Measurements from ENCODE around the gene PBX3.

DNA sequence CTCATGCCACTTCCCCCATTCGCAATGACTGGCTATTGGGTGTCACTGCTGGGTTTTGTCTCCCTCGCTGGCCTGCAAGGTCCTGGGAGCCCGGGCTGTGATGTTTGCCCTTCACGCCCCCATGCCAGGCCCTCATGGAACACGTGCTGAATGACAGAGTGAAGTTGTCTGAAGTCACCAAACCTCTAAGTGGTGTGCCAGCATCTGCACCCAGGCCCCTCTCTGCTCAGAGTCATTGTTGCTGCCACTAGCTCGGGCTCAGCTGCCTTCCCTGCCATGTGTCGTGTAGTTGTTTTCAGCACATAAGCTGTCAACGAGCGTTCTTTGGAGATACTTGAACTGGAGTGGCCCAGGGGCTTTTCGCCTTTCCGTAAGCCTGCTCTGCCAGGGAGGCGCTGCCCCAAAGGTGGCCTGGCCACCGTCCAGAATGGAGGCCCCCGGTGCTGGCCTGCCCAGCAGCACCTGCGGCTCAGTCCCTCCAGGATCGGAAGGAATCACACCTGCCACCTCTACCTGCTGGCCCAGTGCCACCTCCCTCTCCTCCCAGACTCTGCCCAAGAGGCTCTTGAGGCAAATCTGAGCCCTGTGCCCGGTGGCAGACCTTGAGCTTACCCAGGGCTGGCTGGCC, 250.1 kb downstream of the PBX3 start:
- TF ChIP-seq TAF1 (CRISPR knock-in tag; IDR thresholded peaks at IDR 0.05) = no peak
- no peak for TF ChIP-seq CREB1 (IDR thresholded peaks at IDR 0.05)
- no peak for TF ChIP-seq CREB1 (CRISPR knock-in tag; IDR thresholded peaks at IDR 0.05)
- TF ChIP-seq, protein P1, sequence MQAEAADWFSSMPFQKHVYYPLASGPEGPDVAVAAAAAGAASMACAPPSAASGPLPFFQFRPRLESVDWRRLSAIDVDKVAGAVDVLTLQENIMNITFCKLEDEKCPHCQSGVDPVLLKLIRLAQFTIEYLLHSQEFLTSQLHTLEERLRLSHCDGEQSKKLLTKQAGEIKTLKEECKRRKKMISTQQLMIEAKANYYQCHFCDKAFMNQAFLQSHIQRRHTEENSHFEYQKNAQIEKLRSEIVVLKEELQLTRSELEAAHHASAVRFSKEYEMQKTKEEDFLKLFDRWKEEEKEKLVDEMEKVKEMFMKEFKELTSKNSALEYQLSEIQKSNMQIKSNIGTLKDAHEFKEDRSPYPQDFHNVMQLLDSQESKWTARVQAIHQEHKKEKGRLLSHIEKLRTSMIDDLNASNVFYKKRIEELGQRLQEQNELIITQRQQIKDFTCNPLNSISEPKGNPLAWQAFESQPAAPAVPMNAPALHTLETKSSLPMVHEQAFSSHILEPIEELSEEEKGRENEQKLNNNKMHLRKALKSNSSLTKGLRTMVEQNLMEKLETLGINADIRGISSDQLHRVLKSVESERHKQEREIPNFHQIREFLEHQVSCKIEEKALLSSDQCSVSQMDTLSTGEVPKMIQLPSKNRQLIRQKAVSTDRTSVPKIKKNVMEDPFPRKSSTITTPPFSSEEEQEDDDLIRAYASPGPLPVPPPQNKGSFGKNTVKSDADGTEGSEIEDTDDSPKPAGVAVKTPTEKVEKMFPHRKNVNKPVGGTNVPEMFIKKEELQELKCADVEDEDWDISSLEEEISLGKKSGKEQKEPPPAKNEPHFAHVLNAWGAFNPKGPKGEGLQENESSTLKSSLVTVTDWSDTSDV (CRISPR knock-in tag; IDR thresholded peaks at IDR 0.05) = no peak
- TF ChIP-seq FOXA3 (CRISPR knock-in tag; IDR thresholded peaks at IDR 0.05) = no peak

All from HepG2 (cell line).